HFF-Myc (cell line): Measurements from ENCODE around the gene LAD1.

Source experiments
- DNase-seq: peaks from one replicate; pipeline ENCODE4 v3.0.0-alpha.2; 2011; ENCODE audit warnings: low read depth; ENCODE audit errors: extremely low read depth
- H3K4me3 ChIP-seq: replicated peaks from 2 replicates; pipeline ENCODE4 v1.5.1; 2011; ENCODE audit warnings: low read depth, mild to moderate bottlenecking, control low read depth, low read length
- TF ChIP-seq, protein P1 (sequence below): IDR thresholded peaks from 2 replicates; pipeline ENCODE4 v1.5.1; 2012; ENCODE audit warnings: mild to moderate bottlenecking, low read depth, low read length, control low read depth; ENCODE audit errors: missing control alignments

LAD1 gene

GRCh38 chr1:201404055-201404454 lies 4.9 kb upstream of the LAD1 start:
- no peak for DNase-seq
- TF ChIP-seq, protein P1, sequence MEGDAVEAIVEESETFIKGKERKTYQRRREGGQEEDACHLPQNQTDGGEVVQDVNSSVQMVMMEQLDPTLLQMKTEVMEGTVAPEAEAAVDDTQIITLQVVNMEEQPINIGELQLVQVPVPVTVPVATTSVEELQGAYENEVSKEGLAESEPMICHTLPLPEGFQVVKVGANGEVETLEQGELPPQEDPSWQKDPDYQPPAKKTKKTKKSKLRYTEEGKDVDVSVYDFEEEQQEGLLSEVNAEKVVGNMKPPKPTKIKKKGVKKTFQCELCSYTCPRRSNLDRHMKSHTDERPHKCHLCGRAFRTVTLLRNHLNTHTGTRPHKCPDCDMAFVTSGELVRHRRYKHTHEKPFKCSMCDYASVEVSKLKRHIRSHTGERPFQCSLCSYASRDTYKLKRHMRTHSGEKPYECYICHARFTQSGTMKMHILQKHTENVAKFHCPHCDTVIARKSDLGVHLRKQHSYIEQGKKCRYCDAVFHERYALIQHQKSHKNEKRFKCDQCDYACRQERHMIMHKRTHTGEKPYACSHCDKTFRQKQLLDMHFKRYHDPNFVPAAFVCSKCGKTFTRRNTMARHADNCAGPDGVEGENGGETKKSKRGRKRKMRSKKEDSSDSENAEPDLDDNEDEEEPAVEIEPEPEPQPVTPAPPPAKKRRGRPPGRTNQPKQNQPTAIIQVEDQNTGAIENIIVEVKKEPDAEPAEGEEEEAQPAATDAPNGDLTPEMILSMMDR: no peak
- H3K4me3 ChIP-seq: no peak overlapping the region

DNA sequence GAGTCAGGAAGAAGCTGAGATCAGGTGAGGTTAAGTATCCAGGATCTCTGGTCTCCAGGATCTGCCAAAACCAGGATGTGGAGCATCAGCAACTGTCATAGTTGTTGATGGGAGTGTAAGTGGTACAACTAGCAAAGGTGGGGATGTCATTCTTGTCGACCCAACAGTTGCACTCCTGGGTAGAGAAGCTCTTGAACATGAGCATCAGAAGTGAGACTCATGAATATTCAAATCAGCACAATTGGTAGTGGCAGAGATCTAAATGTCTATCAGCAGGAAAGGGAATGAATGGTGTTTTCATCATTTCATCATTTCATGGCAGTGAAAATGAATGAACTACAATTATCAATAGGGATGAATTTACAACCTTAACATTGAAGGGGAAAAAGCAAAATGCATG lies 4.2 kb upstream of the LAD1 start:
- H3K4me3 ChIP-seq: no peak overlapping the region
- TF ChIP-seq, protein P1: no peak
- no peak for DNase-seq

GRCh38 chr1:201401700-201402099 lies 2.6 kb upstream of the LAD1 start:
- H3K4me3 ChIP-seq: no peak overlapping the region
- no peak for DNase-seq
- TF ChIP-seq, protein P1: no peak

- H3K4me3 ChIP-seq: no peak overlapping the region
- TF ChIP-seq, protein P1: no peak
- no peak for DNase-seq
Observed at GRCh38 chr1:201400852-201401230, 1.7 kb upstream of the LAD1 start.

- DNase-seq: no peak
- TF ChIP-seq, protein P1: no peak
- H3K4me3 ChIP-seq: no peak overlapping the region
Observed at GRCh38 chr1:201400212-201400851, 1.2 kb upstream of the LAD1 start.

- no peak for DNase-seq
- H3K4me3 ChIP-seq: no peak overlapping the region
- TF ChIP-seq, protein P1: no peak
Observed at GRCh38 chr1:201399352-201400126, 415 bp upstream of the LAD1 start.

- TF ChIP-seq, protein P1: no peak
Observed at GRCh38 chr1:201397675-201398074, 1.4 kb downstream of the LAD1 start.

More at GRCh38 chr1:201397675-201398074, 1.4 kb downstream of the LAD1 start:
- no peak overlapping the region for H3K4me3 ChIP-seq
- no peak for DNase-seq
